ENCODE data around the gene DLX4. TPM values are rescaled to one million over a fixed set of nuclear protein-coding genes. Genes with fewer than 3 reads are reported as not detected.

DLX4 gene, protein sequence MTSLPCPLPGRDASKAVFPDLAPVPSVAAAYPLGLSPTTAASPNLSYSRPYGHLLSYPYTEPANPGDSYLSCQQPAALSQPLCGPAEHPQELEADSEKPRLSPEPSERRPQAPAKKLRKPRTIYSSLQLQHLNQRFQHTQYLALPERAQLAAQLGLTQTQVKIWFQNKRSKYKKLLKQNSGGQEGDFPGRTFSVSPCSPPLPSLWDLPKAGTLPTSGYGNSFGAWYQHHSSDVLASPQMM
- total RNA-seq (2022; extraction: Qiagen RNA extraction), result 1.9 to 2.7 TPM (median 2.6 TPM) in 5 replicates

DNA sequence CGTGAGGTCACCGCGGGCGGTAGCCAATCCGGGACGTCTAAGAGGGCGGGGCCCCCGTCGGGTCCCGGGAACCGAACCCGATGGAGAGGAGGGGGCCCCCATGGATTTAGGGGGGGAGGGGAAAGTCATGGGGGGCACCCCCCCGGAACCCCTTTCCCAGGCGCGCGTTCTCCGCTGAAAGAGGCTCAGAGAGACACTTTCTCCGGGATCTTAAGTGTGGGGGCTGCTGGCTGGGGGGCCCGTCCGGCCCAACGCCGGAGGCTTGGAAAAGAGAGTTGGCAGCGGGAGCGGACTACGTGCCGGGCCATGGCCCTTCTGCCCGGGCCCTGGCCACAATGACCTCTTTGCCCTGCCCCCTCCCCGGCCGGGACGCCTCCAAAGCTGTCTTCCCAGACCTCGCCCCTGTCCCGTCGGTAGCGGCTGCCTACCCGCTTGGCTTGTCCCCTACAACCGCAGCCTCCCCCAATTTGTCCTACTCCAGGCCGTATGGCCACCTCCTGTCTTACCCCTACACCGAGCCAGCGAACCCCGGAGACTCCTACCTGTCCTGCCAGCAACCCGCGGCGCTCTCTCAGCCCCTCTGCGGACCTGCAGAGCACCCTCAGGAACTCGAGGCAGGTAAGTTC is at the start of gene DLX4:
Gene DLX4, plus strand, starts transcription at position 57 of the 626 bp plus-strand sequence. Its CDS starts 279 bp downstream, at position 336.

DNA sequence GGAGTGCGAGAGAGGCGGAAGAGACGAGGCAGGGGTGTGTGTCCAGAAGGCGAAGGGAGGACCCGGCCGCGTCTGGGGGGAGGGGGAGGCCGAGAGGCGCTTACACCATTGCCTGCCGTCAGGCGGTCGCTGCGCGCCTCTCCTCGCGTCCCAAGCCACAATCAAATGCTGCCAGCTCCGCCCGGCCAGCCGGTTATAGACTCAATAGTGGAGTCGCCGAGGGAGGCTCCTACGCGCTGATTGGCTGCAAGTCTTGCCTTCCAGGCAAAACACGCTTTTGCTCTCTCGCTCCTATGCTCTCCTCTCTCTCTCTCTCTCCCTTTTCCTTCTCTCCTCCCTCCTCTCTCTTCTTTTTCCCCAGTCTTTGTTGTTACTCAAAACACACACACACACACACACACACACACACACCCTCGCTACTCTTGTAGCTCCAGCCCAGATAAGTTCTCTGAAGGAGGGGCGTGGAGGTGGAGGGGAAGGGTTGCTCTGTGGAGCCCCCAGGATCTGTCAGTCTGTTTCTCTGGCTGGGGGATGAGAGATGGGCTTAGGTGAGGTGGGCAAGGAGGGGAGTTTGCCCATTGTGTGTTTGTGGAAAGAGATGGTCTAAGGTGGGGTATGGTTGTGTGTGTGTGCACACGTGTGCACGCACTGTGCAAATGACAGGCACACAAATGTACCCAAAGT is 26.2 kb downstream of the DLX4 start, which contains the start of gene DLX3:
Gene DLX3, minus strand, starts transcription at position 170 of the 684 bp plus-strand sequence. CDS start 226 bp downstream, outside the sequence.

Other genes starting within 250 kb of the DLX4 start
- 1.3 to 1.9 TPM (median 1.8 TPM) in 5 replicates for gene FAM117A, start 205.1 kb upstream of the DLX4 start, total RNA-seq (2022; extraction: Qiagen RNA extraction)
- gene KAT7, start 180.5 kb upstream of the DLX4 start, total RNA-seq (2022; extraction: Qiagen RNA extraction), result 26.3 to 31.3 TPM (median 27.6 TPM) in 5 replicates
- gene TAC4, start 121.1 kb upstream of the DLX4 start, total RNA-seq (2022; extraction: Qiagen RNA extraction), result not detected in 5 replicates
- 0.05 to 0.11 TPM (median 0.08 TPM) in 5 replicates for gene DLX3, start 26.0 kb downstream of the DLX4 start, total RNA-seq (2022; extraction: Qiagen RNA extraction)
- 354 to 383 TPM (median 368 TPM) in 5 replicates for gene ITGA3, start 86.9 kb downstream of the DLX4 start, total RNA-seq (2022; extraction: Qiagen RNA extraction)
- 15.3 to 20.3 TPM (median 17.2 TPM) in 5 replicates for gene PDK2, start 126.2 kb downstream of the DLX4 start, total RNA-seq (2022; extraction: Qiagen RNA extraction)
- 0.25 to 0.52 TPM (median 0.49 TPM) in 5 replicates for gene SAMD14, start 161.0 kb downstream of the DLX4 start, total RNA-seq (2022; extraction: Qiagen RNA extraction)
- gene PPP1R9B, start 181.5 kb downstream of the DLX4 start, total RNA-seq (2022; extraction: Qiagen RNA extraction), result 41.9 to 52.0 TPM (median 49.5 TPM) in 5 replicates
- gene SGCA, start 196.8 kb downstream of the DLX4 start, total RNA-seq (2022; extraction: Qiagen RNA extraction), result 1.0 to 2.8 TPM (median 1.6 TPM) in 5 replicates
- 6.3 to 11.2 TPM (median 8.9 TPM) in 5 replicates for gene COL1A1, start 232.4 kb downstream of the DLX4 start, total RNA-seq (2022; extraction: Qiagen RNA extraction)

All from A549 treated with AZD2906 at 1 μM for 4 hours (cell line).